Right lobe of liver (tissue), 4 donors: Measurements from ENCODE around the gene C5AR2.

Source experiments
- POLR2A ChIP-seq: fragments of 450-650 bp; IDR thresholded peaks from one replicate; pipeline ENCODE4 v1.6.1; 2017; ENCODE audit warnings: antibody characterized with exemption, mild to moderate bottlenecking
- TF ChIP-seq, protein P1 (sequence below), 4 donors: fragments of 200-600 bp in 3 of 4; fragments of 450-650 bp in 1 of 4; IDR thresholded peaks; one replicate each; pipeline versions ENCODE4 v1.5.1 to v1.8.0; 2016 to 2022; ENCODE audit warnings: antibody characterized with exemption in 4 of 4, mild to moderate bottlenecking in 2 of 4
- donor health status: DM: no; HTN: no; CAD: no.
- donor health status: DM: no; HTN: no; CAD: no.
- donor health status: DM: no; HTN: yes; CAD: no.

- TF ChIP-seq, protein P1, sequence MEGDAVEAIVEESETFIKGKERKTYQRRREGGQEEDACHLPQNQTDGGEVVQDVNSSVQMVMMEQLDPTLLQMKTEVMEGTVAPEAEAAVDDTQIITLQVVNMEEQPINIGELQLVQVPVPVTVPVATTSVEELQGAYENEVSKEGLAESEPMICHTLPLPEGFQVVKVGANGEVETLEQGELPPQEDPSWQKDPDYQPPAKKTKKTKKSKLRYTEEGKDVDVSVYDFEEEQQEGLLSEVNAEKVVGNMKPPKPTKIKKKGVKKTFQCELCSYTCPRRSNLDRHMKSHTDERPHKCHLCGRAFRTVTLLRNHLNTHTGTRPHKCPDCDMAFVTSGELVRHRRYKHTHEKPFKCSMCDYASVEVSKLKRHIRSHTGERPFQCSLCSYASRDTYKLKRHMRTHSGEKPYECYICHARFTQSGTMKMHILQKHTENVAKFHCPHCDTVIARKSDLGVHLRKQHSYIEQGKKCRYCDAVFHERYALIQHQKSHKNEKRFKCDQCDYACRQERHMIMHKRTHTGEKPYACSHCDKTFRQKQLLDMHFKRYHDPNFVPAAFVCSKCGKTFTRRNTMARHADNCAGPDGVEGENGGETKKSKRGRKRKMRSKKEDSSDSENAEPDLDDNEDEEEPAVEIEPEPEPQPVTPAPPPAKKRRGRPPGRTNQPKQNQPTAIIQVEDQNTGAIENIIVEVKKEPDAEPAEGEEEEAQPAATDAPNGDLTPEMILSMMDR (IDR thresholded peaks at IDR 0.05) = no peak
- TF ChIP-seq POLR2A = no peak
These were observed 39.3 kb downstream of the C5AR2 start for GRCh38 chr19:47371261-47371660.
